ENCODE results near the gene CCNB1.
"Not testable (repeated sequence)": the region's sequence is repeated elsewhere in the genome, so short reads cannot be mapped to it uniquely, and the experiment has no call there.

CCNB1 gene

GRCh38 chr5:69187342-69187741 lies 20.4 kb downstream of the CCNB1 start:
- no peak for DNase-seq

DNA sequence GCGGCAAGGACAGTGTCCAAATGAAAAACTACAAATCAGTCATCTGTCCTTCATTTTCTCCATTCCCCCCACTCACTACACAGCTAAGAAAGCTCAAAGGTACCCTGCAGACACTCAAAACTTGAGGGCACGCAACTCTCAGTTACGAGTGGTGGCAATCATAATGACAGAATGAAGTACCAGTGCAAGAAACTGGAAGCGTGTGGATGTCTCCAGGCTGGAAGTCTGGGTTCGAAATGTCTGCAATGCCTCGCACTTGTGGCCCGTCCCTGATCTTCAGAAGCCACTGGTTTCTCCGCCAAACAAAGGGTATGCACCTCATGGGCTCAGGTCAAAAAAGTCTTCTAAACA lies 21.8 kb downstream of the CCNB1 start:
- no peak for DNase-seq

DNA sequence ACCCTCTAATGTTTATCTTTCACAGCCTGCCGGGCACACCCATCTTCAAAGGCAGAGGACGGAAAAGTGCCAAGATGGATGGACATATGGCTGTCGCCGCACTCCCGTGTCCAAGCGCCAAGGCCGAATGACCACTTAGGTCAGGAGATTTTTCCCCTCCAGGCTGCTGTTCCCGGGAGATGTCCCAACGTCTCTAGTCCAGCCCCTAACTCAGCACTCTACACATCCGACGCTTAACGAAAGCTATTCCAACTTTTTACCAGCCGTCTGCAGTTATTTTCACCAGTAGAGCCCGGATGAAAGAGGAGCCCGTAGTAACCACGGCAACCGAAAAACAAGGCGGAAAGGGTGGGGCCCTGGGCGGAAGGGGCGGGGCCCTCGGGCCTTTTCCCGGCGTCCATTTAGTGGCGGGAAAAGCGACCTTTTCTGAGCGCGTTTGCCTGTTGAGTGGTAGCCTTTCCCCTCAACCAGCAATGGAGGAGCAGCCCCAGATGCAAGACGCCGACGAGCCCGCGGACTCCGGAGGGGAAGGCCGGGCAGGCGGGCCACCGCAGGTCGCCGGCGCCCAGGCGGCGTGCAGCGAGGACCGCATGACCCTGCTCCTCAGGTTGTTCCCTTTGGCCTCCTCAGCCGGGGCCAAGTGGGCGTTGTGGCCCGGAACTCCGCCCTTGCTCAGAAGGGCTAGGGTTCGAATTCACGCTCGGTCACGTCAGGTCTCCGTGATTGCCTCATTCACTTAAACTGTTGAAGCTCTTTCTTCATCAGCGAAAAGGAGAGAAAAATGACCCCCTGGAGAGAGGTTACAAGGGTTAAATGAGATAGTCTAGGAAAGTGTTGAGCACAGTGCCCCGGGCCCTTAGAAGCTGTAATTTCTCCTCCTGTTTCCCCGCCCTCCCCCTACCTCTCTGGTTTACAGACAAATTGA lies 22.5 kb downstream of the CCNB1 start, which contains the start of gene CENPH:
Gene CENPH, plus strand, starts transcription at position 422 of the 925 bp plus-strand sequence. Its CDS starts 52 bp downstream, at position 474.
- peak; percentile 82 for DNase-seq

DNA sequence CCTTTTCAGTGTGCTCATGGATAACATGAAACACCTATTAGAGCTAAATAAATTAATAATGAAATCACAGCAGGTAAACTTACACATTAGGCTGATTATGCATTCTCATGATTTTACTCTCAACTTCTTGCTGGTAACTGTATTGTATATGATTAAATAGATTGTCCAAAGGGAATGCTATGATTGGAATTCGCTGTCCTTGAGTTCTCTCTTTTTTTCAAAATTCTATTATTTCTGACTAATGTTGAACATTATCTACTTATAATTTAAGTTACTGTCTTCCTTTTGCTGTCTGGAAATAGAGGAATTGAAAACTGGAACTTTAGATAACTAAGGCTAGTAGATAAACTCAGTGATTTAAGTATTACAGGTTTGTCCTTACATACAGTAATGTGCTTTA lies 35.5 kb downstream of the CCNB1 start:
- DNase-seq = no peak

DNA sequence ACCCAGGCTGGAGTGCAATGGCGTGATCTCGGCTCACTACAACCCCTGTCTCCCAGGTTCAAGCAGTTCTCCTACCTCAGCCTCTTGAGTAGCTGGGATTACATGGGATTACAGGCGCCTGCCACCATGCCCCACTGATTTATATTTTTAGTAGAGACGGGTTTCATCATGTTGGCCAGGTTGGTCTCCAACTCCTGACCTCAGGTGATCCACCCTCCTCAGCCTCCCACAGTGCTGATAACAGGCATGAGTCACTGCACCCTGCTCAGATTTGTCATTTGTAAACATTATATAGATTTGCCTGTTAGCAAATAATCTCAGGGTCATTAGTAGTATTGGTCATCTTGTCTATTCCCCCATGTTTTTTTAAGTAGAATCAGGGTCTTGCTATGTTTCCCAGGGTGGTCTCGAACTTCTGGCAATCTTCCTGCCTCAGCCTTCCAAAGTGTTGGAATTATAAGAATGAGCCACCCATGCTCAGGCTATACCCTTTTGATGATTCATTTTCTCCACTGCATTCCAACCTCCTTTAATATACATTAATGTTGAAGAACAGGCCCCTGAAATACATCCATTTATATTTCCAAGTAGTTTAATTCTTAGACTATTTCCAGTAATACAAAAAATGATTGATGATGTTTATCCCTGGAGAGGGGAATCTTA lies 39.7 kb downstream of the CCNB1 start:
- no peak for DNase-seq

- no peak for DNase-seq
These were observed 42.7 kb downstream of the CCNB1 start for GRCh38 chr5:69209602-69210001.

DNA sequence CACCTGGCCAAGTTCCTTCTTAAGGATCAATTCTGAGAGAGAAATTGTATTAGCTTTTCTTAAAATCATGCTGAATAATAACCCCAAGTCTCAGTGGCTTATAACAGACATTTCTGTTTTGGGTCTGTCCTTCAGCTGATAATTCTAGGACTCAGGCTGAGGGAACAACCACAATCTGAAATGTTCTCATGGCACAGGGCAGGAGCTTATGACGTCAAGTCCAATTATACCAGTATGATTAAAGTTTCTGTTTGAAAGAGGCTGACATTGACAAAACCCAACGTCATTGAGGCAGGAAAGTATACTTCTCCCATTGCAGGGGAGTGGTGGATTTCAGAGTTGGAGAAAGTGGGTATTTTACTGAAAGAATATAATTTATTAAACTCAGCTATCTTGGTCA lies 44.2 kb downstream of the CCNB1 start:
- no peak for DNase-seq

GRCh38 chr5:69212022-69212421 lies 45.1 kb downstream of the CCNB1 start:
- no peak for DNase-seq

- no peak for DNase-seq
These were observed 46.7 kb downstream of the CCNB1 start for GRCh38 chr5:69213513-69214215.

- peak; percentile 35 for DNase-seq
These were observed 50.2 kb downstream of the CCNB1 start for GRCh38 chr5:69217151-69217511.

DNA sequence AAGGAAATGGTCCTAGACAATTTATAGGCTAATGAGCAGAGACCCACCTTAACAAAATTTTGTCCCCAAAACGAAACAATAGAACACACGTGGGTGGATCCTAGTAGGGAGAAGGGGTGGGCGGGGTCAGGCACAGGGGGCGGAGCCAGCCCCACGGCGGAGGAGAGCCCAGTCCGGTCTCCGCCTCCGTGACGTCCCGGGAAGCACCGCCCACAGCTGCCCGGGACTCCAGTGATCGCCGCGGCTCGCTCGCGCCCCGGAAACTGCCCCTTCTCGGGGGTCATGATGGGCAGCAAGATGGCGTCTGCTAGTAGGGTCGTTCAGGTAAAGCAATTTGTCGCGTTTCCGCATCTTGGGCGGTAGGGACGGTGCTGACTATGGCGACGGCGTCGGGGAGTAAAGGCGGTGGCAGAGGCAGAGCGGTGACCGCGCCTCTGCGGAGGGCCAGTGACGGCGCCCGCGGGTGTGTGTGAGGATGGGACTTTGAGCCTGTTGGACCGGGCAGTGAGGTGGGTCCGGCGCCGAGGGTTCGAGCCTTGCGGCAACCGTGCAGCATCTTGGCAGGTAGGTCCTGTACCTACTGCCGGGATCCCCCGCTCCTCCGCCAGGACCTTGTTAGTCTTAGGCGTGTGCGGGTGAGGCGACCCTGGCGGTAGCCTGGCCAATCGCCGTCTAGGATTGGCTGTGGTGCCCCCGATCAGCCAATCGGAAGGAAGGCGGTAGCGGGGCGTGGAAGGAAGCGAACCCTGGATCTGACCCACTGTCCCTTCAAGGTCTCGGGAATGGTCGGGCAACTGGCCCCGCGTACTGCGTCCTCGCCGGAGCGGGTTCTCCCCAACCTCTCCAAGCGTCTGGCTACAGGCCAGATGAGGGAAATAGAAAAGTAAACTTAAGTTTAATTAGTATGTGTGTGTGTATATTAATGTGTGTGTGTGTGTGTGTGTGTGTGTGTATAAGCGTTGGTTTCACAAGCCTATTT lies 50.9 kb downstream of the CCNB1 start:
- peak; percentile 86 for DNase-seq

DNA sequence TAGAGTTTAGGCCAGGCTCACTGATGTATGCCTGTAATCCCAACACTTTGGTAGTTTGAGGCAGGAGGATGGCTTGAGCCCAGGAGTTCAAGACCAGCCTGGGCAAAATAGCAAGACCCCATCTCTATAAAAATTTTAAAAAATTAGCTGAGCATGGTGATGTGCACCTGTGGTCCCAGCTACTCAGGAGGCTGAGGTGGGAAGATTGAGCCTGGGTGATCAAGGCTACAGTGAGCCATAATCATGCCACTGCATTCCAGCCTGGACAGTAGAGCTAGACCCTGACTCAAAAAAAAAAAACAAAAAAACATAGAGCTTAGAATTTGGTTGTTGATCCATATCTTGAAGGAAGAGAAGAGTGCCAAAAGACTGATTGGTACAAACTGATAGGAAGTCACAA lies 53.0 kb downstream of the CCNB1 start:
- no peak for DNase-seq

- not testable (repeated sequence) for DNase-seq
These were observed 53.4 kb downstream of the CCNB1 start for GRCh38 chr5:69220371-69220770.

- not testable (repeated sequence) for DNase-seq
These were observed 53.9 kb downstream of the CCNB1 start for GRCh38 chr5:69220833-69221232.

DNA sequence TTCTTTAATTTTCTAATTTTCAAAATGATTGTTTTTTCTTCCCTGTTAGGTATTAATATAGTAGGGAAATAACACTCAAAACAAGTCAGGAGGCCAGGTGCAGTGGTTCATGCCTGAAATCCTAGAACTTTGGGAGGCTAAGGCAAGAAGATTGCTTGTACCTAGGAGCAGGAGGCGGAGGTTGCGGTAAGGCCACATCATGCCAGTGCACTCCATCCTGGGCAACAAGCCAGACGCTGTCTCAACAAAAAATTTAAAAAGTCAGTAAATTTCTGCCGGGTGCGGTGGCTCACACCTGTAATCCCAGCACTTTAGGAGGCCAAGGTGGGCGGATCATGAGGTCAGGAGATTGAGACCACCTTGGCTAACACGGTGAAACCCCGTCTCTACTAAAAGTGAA lies 57.6 kb downstream of the CCNB1 start:
- no peak for DNase-seq

DNA sequence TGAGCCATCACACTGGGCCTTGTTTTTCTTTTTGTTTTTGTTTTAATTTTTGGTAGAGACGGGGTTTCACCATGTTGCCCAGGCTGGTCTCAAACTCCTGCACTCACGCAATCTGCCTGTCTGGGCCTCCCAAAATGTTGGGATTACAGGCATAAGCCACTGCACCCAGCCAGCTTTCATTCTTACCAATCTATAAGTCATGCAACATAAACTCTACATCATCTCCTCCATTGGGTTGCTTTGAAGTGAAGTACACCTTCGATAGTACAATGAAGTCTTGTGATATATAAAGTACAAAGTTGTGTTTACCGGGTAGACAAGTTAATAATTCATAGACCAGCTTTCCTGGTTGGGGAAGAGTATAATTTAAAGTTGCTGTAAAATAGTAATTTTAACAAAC lies 58.9 kb downstream of the CCNB1 start:
- DNase-seq = no peak

All from NCI-H2029 treated with DMSO at 0.1 percent for 48 hours (cell line).